HEK293 (cell line): ENCODE data around the gene MAN1C1.

Experiments used
- CTCF ChIA-PET: fragments of 350-600 bp; formaldehyde crosslinking; extraction: SDS; loops from one replicate; lab custom pipeline; 2021; ENCODE audit warnings: antibody characterized with exemption; lab: Yijun Ruan, JAX
- POLR2A ChIA-PET: fragments of 300-600 bp; formaldehyde crosslinking; extraction: SDS; loops from one replicate; lab custom pipeline; 2020; ENCODE audit warnings: antibody characterized with exemption, inconsistent platforms; lab: Yijun Ruan, JAX
- H3K27ac ChIP-seq: fragments of 200-500 bp; sonication (Bioruptor generic); 2 replicates; pipeline ENCODE4 v1.5.1; 2014; ENCODE audit warnings: low read depth, low read length, control low read depth, inconsistent platforms; ENCODE audit errors: extremely low read depth
- H3K36me3 ChIP-seq, 2 experiments: fragments of 200-500 bp in 1 of 2; sonication (Bioruptor generic) in 1 of 2; 1 replicate in 1 of 2; 2 replicates in 1 of 2; pipeline ENCODE4 v1.5.1; 2014 to 2017; ENCODE audit warnings: inconsistent platforms in 2 of 2, low read length in 2 of 2; ENCODE audit not compliant: control insufficient read depth in 2 of 2, insufficient read depth in 1 of 2
- H3K4me1 ChIP-seq: fragments of 200-500 bp; sonication (Bioruptor generic); 2 replicates; pipeline ENCODE4 v1.5.1; 2014; ENCODE audit warnings: mild to moderate bottlenecking, low read length, inconsistent platforms; ENCODE audit not compliant: control insufficient read depth, insufficient read depth
- H3K4me3 ChIP-seq: 2 replicates; pipeline ENCODE4 v1.5.1; 2011; ENCODE audit warnings: low read depth, mild to moderate bottlenecking, control low read depth, low read length, moderate library complexity
- H3K9me3 ChIP-seq: fragments of 200-500 bp; sonication (Bioruptor generic); 2 replicates; pipeline ENCODE4 v1.5.1; 2014; ENCODE audit warnings: low read depth, low read length, inconsistent platforms; ENCODE audit not compliant: control insufficient read depth, insufficient read depth
- GLIS1 ChIP-seq: fragments of 450-650 bp; formaldehyde crosslinking; IDR thresholded peaks from 2 replicates; pipeline ENCODE4 v1.5.1; 2016; ENCODE audit warnings: missing biosample characterization, missing genetic modification characterization
- HOXD13 ChIP-seq: sonication (generic); formaldehyde crosslinking; IDR thresholded peaks from 2 replicates; pipeline ENCODE4 v1.8.0; 2022; ENCODE audit warnings: missing genetic modification reagents, borderline replicate concordance
- KLF7 ChIP-seq: fragments of 450-650 bp; formaldehyde crosslinking; IDR thresholded peaks from 2 replicates; pipeline ENCODE4 v1.5.1; 2016; ENCODE audit warnings: missing biosample characterization, missing genetic modification characterization, borderline replicate concordance
- MZF1 ChIP-seq: fragments of 450-650 bp; formaldehyde crosslinking; IDR thresholded peaks from 2 replicates; pipeline ENCODE4 v1.5.1; 2017; ENCODE audit warnings: missing biosample characterization, missing genetic modification characterization, borderline replicate concordance
- SCRT2 ChIP-seq: fragments of 450-650 bp; formaldehyde crosslinking; IDR thresholded peaks from 2 replicates; pipeline ENCODE4 v1.5.1; 2016; ENCODE audit warnings: missing biosample characterization, missing genetic modification characterization
- ZBTB20 ChIP-seq: fragments of 450-650 bp; formaldehyde crosslinking; IDR thresholded peaks from 2 replicates; pipeline ENCODE4 v1.5.1; 2016; ENCODE audit warnings: missing biosample characterization, missing genetic modification characterization
- ZBTB8A ChIP-seq: fragments of 450-650 bp; formaldehyde crosslinking; IDR thresholded peaks from 2 replicates; pipeline ENCODE4 v1.5.1; 2016; ENCODE audit warnings: missing biosample characterization, missing genetic modification characterization
- ZEB2 ChIP-seq: fragments of 450-650 bp; formaldehyde crosslinking; IDR thresholded peaks from 2 replicates; pipeline ENCODE4 v1.5.1; 2016; ENCODE audit warnings: missing biosample characterization, missing genetic modification characterization
- ZNF146 ChIP-seq: fragments of 450-650 bp; formaldehyde crosslinking; IDR thresholded peaks from 2 replicates; pipeline ENCODE4 v1.5.1; 2016; ENCODE audit warnings: missing biosample characterization, missing genetic modification characterization
- ZNF175 ChIP-seq: fragments of 450-650 bp; formaldehyde crosslinking; IDR thresholded peaks from 2 replicates; pipeline ENCODE4 v1.5.1; 2016; ENCODE audit warnings: missing biosample characterization, missing genetic modification characterization
- ZNF335 ChIP-seq: fragments of 450-650 bp; formaldehyde crosslinking; conservative IDR thresholded peaks from 2 replicates; pipeline ENCODE4 v1.5.1; 2016; ENCODE audit warnings: missing biosample characterization, missing genetic modification characterization
- ZNF423 ChIP-seq: fragments of 450-650 bp; formaldehyde crosslinking; IDR thresholded peaks from 2 replicates; pipeline ENCODE4 v1.5.1; 2016; ENCODE audit warnings: missing biosample characterization, missing genetic modification characterization
- ZNF510 ChIP-seq: fragments of 450-650 bp; formaldehyde crosslinking; IDR thresholded peaks from 2 replicates; pipeline ENCODE4 v1.5.1; 2018; ENCODE audit warnings: mild to moderate bottlenecking, missing genetic modification characterization, missing biosample characterization; ENCODE audit not compliant: insufficient replicate concordance
- ZNF558 ChIP-seq: fragments of 450-650 bp; formaldehyde crosslinking; IDR thresholded peaks from 2 replicates; pipeline ENCODE4 v1.5.1; 2016; ENCODE audit warnings: missing biosample characterization, missing genetic modification characterization
- ZNF654 ChIP-seq: fragments of 450-650 bp; formaldehyde crosslinking; IDR thresholded peaks from 2 replicates; pipeline ENCODE4 v1.5.1; 2016; ENCODE audit warnings: low read depth, missing biosample characterization, missing genetic modification characterization
- ZNF664 ChIP-seq: fragments of 450-650 bp; formaldehyde crosslinking; IDR thresholded peaks from 2 replicates; pipeline ENCODE4 v1.5.1; 2016; ENCODE audit warnings: missing biosample characterization, missing genetic modification characterization
- ZNF701 ChIP-seq: fragments of 450-650 bp; formaldehyde crosslinking; IDR thresholded peaks from 2 replicates; pipeline ENCODE4 v1.5.1; 2016; ENCODE audit warnings: missing biosample characterization, missing genetic modification characterization
- ZNF843 ChIP-seq: fragments of 450-650 bp; formaldehyde crosslinking; IDR thresholded peaks from 2 replicates; pipeline ENCODE4 v1.5.1; 2016; ENCODE audit warnings: missing biosample characterization, missing genetic modification characterization
- ZSCAN30 ChIP-seq: fragments of 450-650 bp; IDR thresholded peaks from 2 replicates; pipeline ENCODE4 v1.5.1; 2018; ENCODE audit warnings: missing biosample characterization, mild to moderate bottlenecking, missing genetic modification characterization, moderate library complexity
- ZXDB ChIP-seq: fragments of 450-650 bp; formaldehyde crosslinking; IDR thresholded peaks from 2 replicates; pipeline ENCODE4 v1.5.1; 2016; ENCODE audit warnings: missing biosample characterization, missing genetic modification characterization
- TF ChIP-seq, protein P1 (sequence below): fragments of 450-650 bp; IDR thresholded peaks from 2 replicates; pipeline ENCODE4 v1.5.1; 2018; ENCODE audit warnings: missing biosample characterization, mild to moderate bottlenecking, missing genetic modification characterization
- TF ChIP-seq, protein P2 (sequence below): fragments of 450-650 bp; formaldehyde crosslinking; IDR thresholded peaks from 2 replicates; pipeline ENCODE4 v1.5.1; 2016; ENCODE audit warnings: missing biosample characterization, missing genetic modification characterization
- TF ChIP-seq, protein P3 (sequence below): fragments of 450-650 bp; formaldehyde crosslinking; IDR thresholded peaks from 2 replicates; pipeline ENCODE4 v1.5.1; 2017; ENCODE audit warnings: missing biosample characterization, missing genetic modification characterization
- TF ChIP-seq, protein P4 (sequence below): fragments of 450-650 bp; formaldehyde crosslinking; IDR thresholded peaks from 2 replicates; pipeline ENCODE4 v1.5.1; 2017; ENCODE audit warnings: missing biosample characterization, missing genetic modification characterization

MAN1C1 gene

DNA sequence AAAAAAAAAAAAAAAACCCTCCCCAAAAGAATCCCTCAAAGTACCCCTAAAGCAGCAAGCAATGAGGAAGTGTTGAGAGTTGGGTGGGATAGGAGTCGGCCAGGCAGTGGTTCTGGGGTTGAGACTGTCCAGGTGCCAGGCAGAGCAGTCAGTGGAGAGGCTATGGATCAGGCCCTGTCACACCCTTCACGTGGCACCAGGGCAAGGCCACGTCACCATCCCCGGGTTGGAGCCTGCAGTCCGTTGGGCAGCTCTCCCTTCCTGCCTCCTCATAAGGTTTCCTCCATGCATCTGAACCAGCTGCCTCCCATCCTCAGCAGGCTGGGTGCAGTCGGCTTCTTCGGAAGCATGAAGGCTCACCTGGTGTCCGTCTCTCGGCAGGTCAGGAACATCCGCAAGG is 146.9 kb downstream of the MAN1C1 start:
- Histone ChIP-seq H3K4me1 (peaks cover 12% of the 10 kb centered on the region; the same call in 1 of the 2 replicates), H3K9me3 (no peaks in the 10 kb centered on the region), H3K36me3 (no peaks in the 10 kb centered on the region), H3K27ac (no peak overlapping the region), H3K4me3 (no peak overlapping the region)
- TF ChIP-seq ZXDB (no peak), KLF7 (tag by site-specific recombination) (no peak), ZNF558 (tag by site-specific recombination) (no peak), ZNF146 (no peak)
- TF ChIP-seq, protein P1, sequence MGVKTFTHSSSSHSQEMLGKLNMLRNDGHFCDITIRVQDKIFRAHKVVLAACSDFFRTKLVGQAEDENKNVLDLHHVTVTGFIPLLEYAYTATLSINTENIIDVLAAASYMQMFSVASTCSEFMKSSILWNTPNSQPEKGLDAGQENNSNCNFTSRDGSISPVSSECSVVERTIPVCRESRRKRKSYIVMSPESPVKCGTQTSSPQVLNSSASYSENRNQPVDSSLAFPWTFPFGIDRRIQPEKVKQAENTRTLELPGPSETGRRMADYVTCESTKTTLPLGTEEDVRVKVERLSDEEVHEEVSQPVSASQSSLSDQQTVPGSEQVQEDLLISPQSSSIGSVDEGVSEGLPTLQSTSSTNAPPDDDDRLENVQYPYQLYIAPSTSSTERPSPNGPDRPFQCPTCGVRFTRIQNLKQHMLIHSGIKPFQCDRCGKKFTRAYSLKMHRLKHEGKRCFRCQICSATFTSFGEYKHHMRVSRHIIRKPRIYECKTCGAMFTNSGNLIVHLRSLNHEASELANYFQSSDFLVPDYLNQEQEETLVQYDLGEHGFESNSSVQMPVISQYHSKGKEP (tag by site-specific recombination), result no peak
- TF ChIP-seq, protein P2, sequence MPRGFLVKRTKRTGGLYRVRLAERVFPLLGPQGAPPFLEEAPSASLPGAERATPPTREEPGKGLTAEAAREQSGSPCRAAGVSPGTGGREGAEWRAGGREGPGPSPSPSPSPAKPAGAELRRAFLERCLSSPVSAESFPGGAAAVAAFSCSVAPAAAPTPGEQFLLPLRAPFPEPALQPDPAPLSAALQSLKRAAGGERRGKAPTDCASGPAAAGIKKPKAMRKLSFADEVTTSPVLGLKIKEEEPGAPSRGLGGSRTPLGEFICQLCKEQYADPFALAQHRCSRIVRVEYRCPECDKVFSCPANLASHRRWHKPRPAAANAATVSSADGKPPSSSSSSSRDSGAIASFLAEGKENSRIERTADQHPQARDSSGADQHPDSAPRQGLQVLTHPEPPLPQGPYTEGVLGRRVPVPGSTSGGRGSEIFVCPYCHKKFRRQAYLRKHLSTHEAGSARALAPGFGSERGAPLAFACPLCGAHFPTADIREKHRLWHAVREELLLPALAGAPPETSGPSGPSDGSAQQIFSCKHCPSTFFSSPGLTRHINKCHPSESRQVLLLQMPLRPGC (tag by site-specific recombination), result no peak
- ChIA-PET CTCF (no interaction called here), POLR2A (no interaction called here)

DNA sequence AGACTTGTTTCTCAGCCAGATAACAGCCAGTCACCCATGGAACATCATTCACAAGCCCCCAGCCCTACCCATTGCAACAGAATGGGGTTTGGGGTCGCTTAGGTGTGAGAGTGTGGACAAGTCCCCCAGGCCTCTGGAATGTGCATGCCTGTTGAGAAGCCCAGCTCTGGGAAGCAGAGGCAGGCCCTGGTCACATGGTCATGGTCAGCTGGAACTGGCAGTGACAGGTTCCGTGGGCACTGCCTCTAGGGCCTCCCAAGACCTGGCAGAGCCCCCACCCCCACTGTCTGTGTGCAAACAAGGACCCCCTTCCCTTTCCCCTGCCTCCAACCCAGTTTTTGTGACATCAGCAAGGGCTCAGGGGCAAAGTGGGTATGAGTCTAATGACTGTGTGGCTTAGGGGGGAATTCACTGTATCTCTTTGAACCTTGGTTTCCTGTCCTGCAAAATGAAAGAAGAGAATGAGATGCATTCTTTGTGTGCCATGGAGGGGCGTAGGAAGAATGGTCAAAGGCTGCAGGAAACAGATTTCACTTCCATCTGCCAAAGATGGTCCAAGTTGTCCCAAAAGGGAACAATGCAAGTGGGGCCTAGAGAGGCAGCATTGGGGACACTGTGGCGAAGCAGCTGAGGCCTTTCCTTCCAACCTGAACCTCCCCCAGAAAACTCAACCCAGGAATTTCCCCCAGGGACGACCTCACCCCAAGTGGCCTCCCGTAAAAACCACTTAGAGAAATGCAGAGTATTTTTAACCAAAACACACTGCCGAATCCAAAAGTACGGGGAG is 148.7 kb downstream of the MAN1C1 start:
- Histone ChIP-seq H3K36me3 (no peaks in the 10 kb centered on the region), H3K27ac (peak overlapping the region; percentile 53), H3K4me1 (peaks cover 12% of the 10 kb centered on the region), H3K9me3 (no peaks in the 10 kb centered on the region), H3K4me3 (no peak overlapping the region)
- CTCF ChIA-PET, result interaction anchor here (0.6 to 1.1 kb wide), 2 partner anchors 9 to 186 kb away, joined by 3 read pairs; no protein-coding TSS in a partner anchor
- POLR2A ChIA-PET, result interaction anchor here (0.6 kb wide), 1 partner anchor 37 kb away, joined by 4 read pairs; no protein-coding TSS in a partner anchor
- TF ChIP-seq, protein P3, sequence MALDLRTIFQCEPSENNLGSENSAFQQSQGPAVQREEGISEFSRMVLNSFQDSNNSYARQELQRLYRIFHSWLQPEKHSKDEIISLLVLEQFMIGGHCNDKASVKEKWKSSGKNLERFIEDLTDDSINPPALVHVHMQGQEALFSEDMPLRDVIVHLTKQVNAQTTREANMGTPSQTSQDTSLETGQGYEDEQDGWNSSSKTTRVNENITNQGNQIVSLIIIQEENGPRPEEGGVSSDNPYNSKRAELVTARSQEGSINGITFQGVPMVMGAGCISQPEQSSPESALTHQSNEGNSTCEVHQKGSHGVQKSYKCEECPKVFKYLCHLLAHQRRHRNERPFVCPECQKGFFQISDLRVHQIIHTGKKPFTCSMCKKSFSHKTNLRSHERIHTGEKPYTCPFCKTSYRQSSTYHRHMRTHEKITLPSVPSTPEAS, result no peak
- TF ChIP-seq GLIS1 (0 out of 2 replicates have a peak, but pooled peaks have one; percentile 24), ZNF654 (tag by site-specific recombination) (no peak), ZNF664 (tag by site-specific recombination) (no peak), ZNF423 (tag by site-specific recombination) (peak; percentile 60; the same call in 1 of the 2 replicates), ZEB2 (tag by site-specific recombination) (no peak)

DNA sequence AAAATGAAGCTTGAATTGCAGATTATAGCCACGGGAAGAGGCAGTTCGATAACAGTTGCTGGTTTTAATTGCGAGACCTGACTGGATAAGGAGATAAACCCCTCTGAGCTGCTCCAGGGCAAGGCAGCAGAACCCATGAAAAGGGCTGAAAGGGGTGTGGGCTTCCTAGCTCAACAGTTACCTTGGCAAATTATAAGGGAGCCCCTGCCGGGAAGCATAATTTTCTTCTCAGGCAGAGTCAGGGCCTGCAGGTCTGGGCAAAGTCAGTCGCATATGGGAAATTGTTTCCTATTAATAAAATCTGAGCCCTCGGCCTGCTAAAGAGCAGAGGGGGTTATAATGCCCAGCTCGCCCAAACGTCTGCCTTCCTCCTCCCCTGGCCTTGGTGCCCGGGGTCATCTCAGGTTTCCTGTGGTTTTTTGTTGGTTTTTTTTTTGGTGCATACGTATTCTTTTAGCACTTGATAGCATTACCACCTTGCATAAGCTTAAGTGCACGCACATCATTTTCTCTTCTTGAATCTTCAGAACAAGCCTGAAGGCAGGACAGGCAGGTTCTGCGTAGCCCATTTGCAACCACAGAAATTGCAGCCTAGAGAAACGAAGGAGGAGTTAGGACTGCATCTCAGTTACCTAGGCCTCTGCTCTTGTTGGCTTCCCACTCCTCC is 149.5 kb downstream of the MAN1C1 start:
- Histone ChIP-seq H3K36me3 (no peaks in the 10 kb centered on the region), H3K9me3 (no peaks in the 10 kb centered on the region), H3K4me1 (peaks cover 19% of the 10 kb centered on the region), H3K4me3 (no peak overlapping the region), H3K27ac (peak overlapping the region; percentile 53)
- ChIA-PET POLR2A (interaction anchor here (0.6 kb wide), 1 partner anchor 36 kb away, joined by 4 read pairs; no protein-coding TSS in a partner anchor), CTCF (interaction anchor here (0.6 to 1.1 kb wide), 2 partner anchors 10 to 186 kb away, joined by 3 read pairs; no protein-coding TSS in a partner anchor)
- TF ChIP-seq ZSCAN30 (tag by site-specific recombination), result no peak
- no peak for TF ChIP-seq ZNF701 (tag by site-specific recombination)
- peak; percentile 61 for TF ChIP-seq SCRT2 (tag by site-specific recombination)
- TF ChIP-seq ZNF175 (tag by site-specific recombination), result no peak
- TF ChIP-seq ZBTB20, result peak; percentile 30; the same call in 1 of the 2 replicates
- TF ChIP-seq, protein P4, sequence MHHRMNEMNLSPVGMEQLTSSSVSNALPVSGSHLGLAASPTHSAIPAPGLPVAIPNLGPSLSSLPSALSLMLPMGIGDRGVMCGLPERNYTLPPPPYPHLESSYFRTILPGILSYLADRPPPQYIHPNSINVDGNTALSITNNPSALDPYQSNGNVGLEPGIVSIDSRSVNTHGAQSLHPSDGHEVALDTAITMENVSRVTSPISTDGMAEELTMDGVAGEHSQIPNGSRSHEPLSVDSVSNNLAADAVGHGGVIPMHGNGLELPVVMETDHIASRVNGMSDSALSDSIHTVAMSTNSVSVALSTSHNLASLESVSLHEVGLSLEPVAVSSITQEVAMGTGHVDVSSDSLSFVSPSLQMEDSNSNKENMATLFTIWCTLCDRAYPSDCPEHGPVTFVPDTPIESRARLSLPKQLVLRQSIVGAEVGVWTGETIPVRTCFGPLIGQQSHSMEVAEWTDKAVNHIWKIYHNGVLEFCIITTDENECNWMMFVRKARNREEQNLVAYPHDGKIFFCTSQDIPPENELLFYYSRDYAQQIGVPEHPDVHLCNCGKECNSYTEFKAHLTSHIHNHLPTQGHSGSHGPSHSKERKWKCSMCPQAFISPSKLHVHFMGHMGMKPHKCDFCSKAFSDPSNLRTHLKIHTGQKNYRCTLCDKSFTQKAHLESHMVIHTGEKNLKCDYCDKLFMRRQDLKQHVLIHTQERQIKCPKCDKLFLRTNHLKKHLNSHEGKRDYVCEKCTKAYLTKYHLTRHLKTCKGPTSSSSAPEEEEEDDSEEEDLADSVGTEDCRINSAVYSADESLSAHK (tag by site-specific recombination), result no peak
- peak; percentile 42 for TF ChIP-seq ZNF335 (tag by site-specific recombination)
- TF ChIP-seq ZBTB8A, result peak; percentile 90
- TF ChIP-seq ZNF843 (tag by site-specific recombination), result 0 out of 2 replicates have a peak, but pooled peaks have one; percentile 7
- no peak for TF ChIP-seq MZF1 (tag by site-specific recombination)
- TF ChIP-seq HOXD13, result no peak
- no peak for TF ChIP-seq ZNF510 (tag by site-specific recombination)
